ENCODE measurements around the gene POLR1G. TPM values are rescaled to one million over a fixed set of nuclear protein-coding genes. Genes with fewer than 3 reads are reported as not detected.

POLR1G gene
- total RNA-seq, 4 donors from 2014 or later, result 1.7 to 10.7 (median 5.8) TPM

- no peaks in the 10 kb centered on the region for H3K36me3 ChIP-seq
- TF ChIP-seq EP300 (IDR thresholded peaks at IDR 0.05), result no peak
- TF ChIP-seq CTCF (IDR thresholded peaks at IDR 0.05), result no peak
- TF ChIP-seq POLR2AphosphoS5 (IDR thresholded peaks at IDR 0.05), result no peak
- TF ChIP-seq POLR2A (IDR thresholded peaks at IDR 0.05), result no peak
- WGBS, 2 donors (ENCODE audit: low coverage in 1 of 2), result 91% methylated on average over 1 of the region's 2 CpGs; no CpG with 5 or more reads in 1 of the 2 donors
- no peaks in the 10 kb centered on the region for H3K27me3 ChIP-seq
- H3K4me1 ChIP-seq, result peaks cover 3 to 47% (median 17%) of the 10 kb centered on the region in 3 donors
- no peak for ATAC-seq
- H3K4me3 ChIP-seq, result no peak overlapping the region
- H3K27ac ChIP-seq, result peak overlapping the region in 3 of 4 donors; percentile 87 to 99 (median 91)
- no peaks in the 10 kb centered on the region for H3K9me3 ChIP-seq
Observed at GRCh38 chr19:45442408-45442777, 35.9 kb downstream of the POLR1G start.

GRCh38 chr19:45442778-45443461, 36.5 kb downstream of the POLR1G start:
- Histone ChIP-seq H3K36me3 (no peaks in the 10 kb centered on the region), H3K27ac (peak overlapping the region; percentile 0 to 99 (median 89)), H3K4me1 (peaks cover 3 to 47% (median 17%) of the 10 kb centered on the region in 3 donors), H3K27me3 (no peaks in the 10 kb centered on the region), H3K4me3 (peak overlapping the region in 1 of 2 donors; percentile 59), H3K9me3 (no peaks in the 10 kb centered on the region)
- ATAC-seq, result no peak
- TF ChIP-seq CTCF (IDR thresholded peaks at IDR 0.05) (no peak), POLR2A (IDR thresholded peaks at IDR 0.05) (no peak), POLR2AphosphoS5 (IDR thresholded peaks at IDR 0.05) (no peak)
- 29 to 33% methylated on average over 1 to 4 of the region's 15 CpGs for WGBS, 2 donors (ENCODE audit: low coverage in 1 of 2)

GRCh38 chr19:45443462-45444317, 37.2 kb downstream of the POLR1G start:
- no peaks in the 10 kb centered on the region for H3K27me3 ChIP-seq
- H3K4me3 ChIP-seq, result peak overlapping the region; percentile 35 to 59
- ATAC-seq, result peak; percentile 86
- WGBS, 2 donors (ENCODE audit: low coverage in 1 of 2), result 0 to 1% methylated on average over 22 to 23 of the region's 49 CpGs
- H3K36me3 ChIP-seq, result no peaks in the 10 kb centered on the region
- TF ChIP-seq POLR2AphosphoS5 (IDR thresholded peaks at IDR 0.05), result peak; percentile 93
- no peak for TF ChIP-seq CTCF (IDR thresholded peaks at IDR 0.05)
- peak; percentile 48 to 49 for TF ChIP-seq POLR2A (IDR thresholded peaks at IDR 0.05)
- no peaks in the 10 kb centered on the region for H3K9me3 ChIP-seq
- H3K27ac ChIP-seq, result peak overlapping the region; percentile 76 to 99 (median 89)
- H3K4me1 ChIP-seq, result peaks cover 3 to 54% (median 17%) of the 10 kb centered on the region in 3 donors

- 15 to 21% methylated on average over 15 to 19 of the region's 47 CpGs for WGBS, 2 donors (ENCODE audit: low coverage in 1 of 2)
- Histone ChIP-seq H3K4me3 (peak overlapping the region; percentile 35 to 59), H3K4me1 (peaks cover 3 to 55% (median 17%) of the 10 kb centered on the region in 3 donors), H3K27me3 (no peaks in the 10 kb centered on the region), H3K36me3 (no peaks in the 10 kb centered on the region), H3K27ac (peak overlapping the region; percentile 76 to 99 (median 89)), H3K9me3 (no peaks in the 10 kb centered on the region)
- ATAC-seq, result peak; percentile 79
- TF ChIP-seq POLR2AphosphoS5 (IDR thresholded peaks at IDR 0.05) (peak; percentile 61), CTCF (IDR thresholded peaks at IDR 0.05) (peak in 1 of 4 experiments; percentile 18), EP300 (IDR thresholded peaks at IDR 0.05) (no peak), POLR2A (IDR thresholded peaks at IDR 0.05) (peak; percentile 31 to 44)
Observed at GRCh38 chr19:45444318-45445041, 38.0 kb downstream of the POLR1G start.

Data from gastroesophageal sphincter (tissue), 4 donors.